ENCODE results near the gene MRPS23. TPM values are rescaled to one million over a fixed set of nuclear protein-coding genes. Genes with fewer than 3 reads are reported as not detected.

MRPS23 gene
- total and polyA plus RNA-seq, 2 of the 8 experiments (the other 6 are each of a cell fraction or from before 2014, with no cell fraction given) = 38.6 to 60.4 TPM

DNA sequence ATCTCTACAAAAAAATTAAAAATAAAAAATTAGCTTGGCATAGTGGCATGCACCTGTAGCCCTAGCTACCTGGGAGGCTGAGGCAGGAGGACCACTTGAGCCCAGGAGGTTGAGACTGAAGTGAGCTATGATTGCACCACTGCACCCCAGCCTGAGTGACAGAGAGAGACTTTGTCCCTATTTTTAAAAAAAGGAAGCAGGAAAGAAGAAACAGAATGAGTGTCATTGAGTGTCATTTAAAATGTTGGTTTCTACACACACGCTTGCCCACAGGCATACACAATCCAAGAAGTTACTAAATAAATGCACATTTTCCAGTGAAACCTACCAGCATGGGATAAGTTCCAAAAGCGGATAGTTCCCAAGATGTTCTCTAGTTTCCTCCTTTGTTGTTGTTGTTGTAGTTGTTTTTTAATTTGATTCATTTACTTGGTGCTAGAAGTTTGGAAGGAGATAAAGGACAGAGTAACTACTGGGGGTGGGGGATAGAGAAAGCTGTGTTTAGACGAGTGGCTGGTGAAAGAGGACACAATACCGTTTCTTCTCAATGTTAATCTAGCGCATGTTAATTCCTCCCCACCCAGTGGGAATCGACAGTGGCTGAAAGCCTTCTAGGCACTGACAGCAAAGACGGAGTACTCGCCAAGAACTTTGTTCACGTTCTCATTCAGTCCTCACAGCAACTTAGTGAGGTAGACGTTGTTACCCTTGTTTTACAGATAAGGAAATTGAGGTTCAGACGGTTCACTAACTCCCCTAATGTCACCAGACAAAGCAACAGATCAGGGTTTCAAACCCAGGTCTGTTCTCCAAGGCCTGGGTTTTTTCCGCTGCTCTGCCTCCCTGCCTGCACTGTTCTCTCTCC lies 17.3 kb downstream of the MRPS23 start (continued):
- TF ChIP-seq TEAD4 (IDR thresholded peaks at IDR 0.05; ENCODE audit: low read depth, low read length) (no peak), SP1 (IDR thresholded peaks at IDR 0.05; ENCODE audit: low read depth, low read length) (no peak), SP4 (IDR thresholded peaks at IDR 0.05; ENCODE audit: low read length) (no peak), PHF8 (conservative IDR thresholded peaks at IDR 0.05; ENCODE audit: low read depth, low read length) (no peak), BACH1 (IDR thresholded peaks at IDR 0.05; ENCODE audit: low read length) (no peak), RXRA (IDR thresholded peaks at IDR 0.05; ENCODE audit: insufficient read depth, low read depth, low read length) (no peak), SAP30 (IDR thresholded peaks at IDR 0.05; ENCODE audit: insufficient read depth, insufficient replicate concordance, low read length) (no peak)
- TF ChIP-seq, protein P1, sequence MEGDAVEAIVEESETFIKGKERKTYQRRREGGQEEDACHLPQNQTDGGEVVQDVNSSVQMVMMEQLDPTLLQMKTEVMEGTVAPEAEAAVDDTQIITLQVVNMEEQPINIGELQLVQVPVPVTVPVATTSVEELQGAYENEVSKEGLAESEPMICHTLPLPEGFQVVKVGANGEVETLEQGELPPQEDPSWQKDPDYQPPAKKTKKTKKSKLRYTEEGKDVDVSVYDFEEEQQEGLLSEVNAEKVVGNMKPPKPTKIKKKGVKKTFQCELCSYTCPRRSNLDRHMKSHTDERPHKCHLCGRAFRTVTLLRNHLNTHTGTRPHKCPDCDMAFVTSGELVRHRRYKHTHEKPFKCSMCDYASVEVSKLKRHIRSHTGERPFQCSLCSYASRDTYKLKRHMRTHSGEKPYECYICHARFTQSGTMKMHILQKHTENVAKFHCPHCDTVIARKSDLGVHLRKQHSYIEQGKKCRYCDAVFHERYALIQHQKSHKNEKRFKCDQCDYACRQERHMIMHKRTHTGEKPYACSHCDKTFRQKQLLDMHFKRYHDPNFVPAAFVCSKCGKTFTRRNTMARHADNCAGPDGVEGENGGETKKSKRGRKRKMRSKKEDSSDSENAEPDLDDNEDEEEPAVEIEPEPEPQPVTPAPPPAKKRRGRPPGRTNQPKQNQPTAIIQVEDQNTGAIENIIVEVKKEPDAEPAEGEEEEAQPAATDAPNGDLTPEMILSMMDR (IDR thresholded peaks at IDR 0.05; ENCODE audit: control extremely low read depth in 1 of 3, insufficient read depth in 1 of 3, low read depth in 1 of 3, low read length in 3 of 3) = no peak
